IPS-18a (cell line): ENCODE data around the gene HNRNPC.
"Not testable (repeated sequence)": the region's sequence is repeated elsewhere in the genome, so short reads cannot be mapped to it uniquely, and the experiment has no call there.

ENCODE experiments used
- H3K27ac ChIP-seq: one replicate; pipeline ENCODE4 v1.5.1; 2013; ENCODE audit warnings: low read length
- H3K27me3 ChIP-seq: one replicate; pipeline ENCODE4 v1.6.1; 2013; ENCODE audit warnings: mild to moderate bottlenecking, low read length; ENCODE audit not compliant: control insufficient read depth, insufficient read depth
- H3K36me3 ChIP-seq: one replicate; pipeline ENCODE4 v1.6.1; 2013; ENCODE audit warnings: low read depth, low read length; ENCODE audit not compliant: control insufficient read depth
- H3K4me1 ChIP-seq: one replicate; pipeline ENCODE4 v1.6.1; 2013; ENCODE audit warnings: low read depth, low read length; ENCODE audit not compliant: control insufficient read depth
- H3K4me3 ChIP-seq: one replicate; pipeline ENCODE4 v1.5.1; 2013; ENCODE audit warnings: low read length
- H3K9ac ChIP-seq: one replicate; pipeline ENCODE4 v1.6.1; 2013; ENCODE audit warnings: mild to moderate bottlenecking, low read length, moderate library complexity
- H3K9me3 ChIP-seq: one replicate; pipeline ENCODE4 v1.6.1; 2013; ENCODE audit warnings: low read depth, low read length; ENCODE audit not compliant: control insufficient read depth

The HNRNPC gene

DNA sequence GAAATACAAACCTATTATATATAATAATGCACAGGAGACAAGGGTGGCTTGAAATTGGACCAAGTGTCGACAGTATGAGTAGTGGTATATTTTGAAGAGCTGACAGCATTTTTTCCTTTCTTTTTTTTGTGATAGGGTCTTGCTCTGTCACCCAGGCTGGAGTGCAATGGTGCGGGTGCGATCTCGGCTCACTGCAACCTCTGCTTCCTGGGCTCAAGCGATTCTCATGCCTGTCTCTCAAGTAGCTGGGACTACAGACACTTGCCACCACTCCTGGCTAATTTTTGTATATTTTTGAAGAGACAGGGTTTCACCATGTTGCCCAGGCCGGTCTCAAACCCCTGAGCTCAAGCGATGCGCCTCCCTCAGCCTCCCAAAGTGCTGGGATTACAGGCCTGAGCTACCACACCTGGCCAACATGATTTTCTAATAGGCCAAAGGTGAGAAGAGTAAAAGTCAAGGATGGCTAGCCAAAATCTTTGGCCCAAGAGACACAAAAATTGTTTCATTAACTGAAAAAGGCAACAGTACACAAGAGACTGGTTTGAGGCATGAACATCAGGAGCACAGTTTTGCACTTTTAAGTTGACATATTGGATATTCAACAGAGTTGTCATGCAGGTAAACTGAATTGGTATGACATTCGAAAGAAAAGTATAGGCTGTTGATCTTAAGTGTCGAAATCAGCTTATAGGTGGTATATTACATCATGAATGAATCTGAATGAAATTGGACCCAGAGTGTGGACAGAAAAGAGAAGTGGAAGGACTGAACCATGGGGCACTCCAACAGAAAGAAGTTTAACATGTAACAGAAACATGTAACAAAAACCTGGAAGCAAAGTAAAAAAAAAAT, 12.5 kb downstream of the HNRNPC start:
- Histone ChIP-seq H3K36me3 (peaks cover 87% of the 10 kb centered on the region), H3K4me1 (no peaks in the 10 kb centered on the region), H3K27me3 (no peaks in the 10 kb centered on the region), H3K9me3 (no peaks in the 10 kb centered on the region), H3K27ac (no peak overlapping the region), H3K9ac (no peak overlapping the region), H3K4me3 (no peak overlapping the region)

DNA sequence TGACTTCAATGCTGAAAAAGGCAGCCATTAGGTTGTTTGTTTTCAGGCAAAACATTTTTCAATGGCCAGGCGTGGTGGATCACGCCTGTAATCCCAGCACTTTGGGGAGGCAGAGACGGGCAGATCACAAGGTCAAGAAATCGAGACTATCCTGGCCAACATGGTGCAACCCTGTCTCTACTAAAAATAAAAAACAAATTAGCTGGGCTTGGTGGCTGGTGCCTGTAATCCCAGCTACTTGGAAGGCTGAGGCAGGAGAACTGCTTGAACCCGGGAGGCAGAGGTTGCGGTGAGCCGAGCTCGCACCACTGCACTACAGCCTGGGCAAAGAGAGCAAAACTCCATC, 13.2 kb downstream of the HNRNPC start:
- H3K27ac ChIP-seq, H3K4me3 ChIP-seq, H3K9me3 ChIP-seq, H3K27me3 ChIP-seq, H3K9ac ChIP-seq, H3K4me1 ChIP-seq: not testable (repeated sequence)
- peaks cover 87% of the 10 kb centered on the region for H3K36me3 ChIP-seq

DNA sequence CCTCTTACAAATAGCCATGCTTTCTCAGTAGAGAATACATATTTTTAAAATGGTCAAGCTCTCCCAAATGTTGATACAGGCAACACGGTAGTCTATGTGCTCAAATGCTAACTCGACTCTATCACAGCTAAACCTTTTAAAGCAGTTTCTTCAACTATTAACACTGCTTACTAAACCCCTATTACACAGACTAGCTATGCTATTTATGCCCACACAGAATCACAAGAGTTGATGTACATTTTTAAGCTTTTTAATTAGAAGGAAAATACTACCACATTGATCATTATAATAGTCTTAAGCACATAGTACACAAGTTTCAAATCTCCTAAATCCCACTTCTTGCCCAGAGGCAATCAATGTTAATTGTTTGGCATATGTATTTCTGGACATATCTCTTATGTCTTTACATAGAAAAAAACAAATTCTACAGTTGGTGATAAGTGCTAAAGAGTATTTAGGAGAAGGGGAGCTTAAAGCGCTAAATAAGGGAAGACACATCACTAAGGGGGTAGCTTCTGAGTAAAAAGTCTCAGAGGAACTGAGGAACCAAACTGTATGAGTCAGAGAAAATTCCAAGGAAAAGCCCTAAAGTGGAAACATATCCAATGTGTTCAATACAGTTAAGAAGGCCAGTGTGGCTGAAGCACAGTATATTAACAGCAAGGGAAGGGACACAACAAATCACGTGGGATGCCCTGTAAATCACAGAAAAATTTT, 13.7 kb downstream of the HNRNPC start:
- Histone ChIP-seq H3K4me1 (no peaks in the 10 kb centered on the region), H3K9ac (no peak overlapping the region), H3K4me3 (no peak overlapping the region), H3K9me3 (no peaks in the 10 kb centered on the region), H3K36me3 (peaks cover 87% of the 10 kb centered on the region), H3K27me3 (no peaks in the 10 kb centered on the region), H3K27ac (no peak overlapping the region)

DNA sequence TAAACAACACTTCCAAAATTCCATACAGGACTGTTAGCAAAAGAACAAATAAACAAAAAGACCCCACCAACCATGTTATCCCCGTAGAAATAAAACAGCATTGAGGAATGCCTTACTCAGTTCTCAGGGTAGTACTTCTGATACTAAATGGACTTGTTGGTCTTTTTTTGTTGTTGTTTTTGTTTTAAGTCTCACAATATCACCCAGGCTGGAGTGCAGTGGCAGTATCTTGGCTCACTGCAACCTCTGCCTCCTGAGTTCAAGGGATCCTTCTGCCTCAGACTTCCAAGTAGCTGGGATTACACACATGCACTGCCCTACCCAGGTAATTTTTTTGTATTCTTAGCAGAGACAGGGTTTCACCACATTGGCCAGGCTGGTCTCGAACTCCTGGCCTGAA, 17.1 kb downstream of the HNRNPC start:
- H3K4me1 ChIP-seq, result no peaks in the 10 kb centered on the region
- H3K4me3 ChIP-seq, result no peak overlapping the region
- no peak overlapping the region for H3K9ac ChIP-seq
- H3K36me3 ChIP-seq, result peaks cover 91% of the 10 kb centered on the region
- no peak overlapping the region for H3K27ac ChIP-seq
- no peaks in the 10 kb centered on the region for H3K27me3 ChIP-seq
- no peaks in the 10 kb centered on the region for H3K9me3 ChIP-seq

DNA sequence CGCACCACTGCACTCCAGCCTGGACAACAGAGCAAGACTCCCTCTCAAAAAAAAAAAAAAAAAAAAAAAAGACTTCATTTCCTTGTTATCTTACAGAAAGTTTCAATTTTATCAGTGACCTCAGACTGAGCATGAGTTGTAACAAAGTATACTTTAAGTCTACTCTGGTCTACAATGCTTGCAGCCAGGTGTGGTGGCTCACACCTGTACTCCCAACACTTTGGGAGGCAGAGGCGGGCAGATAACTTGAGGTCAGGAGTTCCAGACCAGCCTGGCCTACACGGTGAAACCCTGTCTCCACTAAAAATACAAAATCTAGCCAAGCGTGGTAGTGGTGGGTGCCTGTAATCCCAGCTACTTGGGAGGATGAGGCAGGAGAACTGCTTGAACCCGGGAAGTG, 18.0 kb downstream of the HNRNPC start:
- peaks cover 89% of the 10 kb centered on the region for H3K36me3 ChIP-seq
- no peak overlapping the region for H3K9ac ChIP-seq
- H3K27ac ChIP-seq, result no peak overlapping the region
- no peaks in the 10 kb centered on the region for H3K4me1 ChIP-seq
- no peak overlapping the region for H3K4me3 ChIP-seq
- H3K27me3 ChIP-seq, result no peaks in the 10 kb centered on the region
- H3K9me3 ChIP-seq, result no peaks in the 10 kb centered on the region

DNA sequence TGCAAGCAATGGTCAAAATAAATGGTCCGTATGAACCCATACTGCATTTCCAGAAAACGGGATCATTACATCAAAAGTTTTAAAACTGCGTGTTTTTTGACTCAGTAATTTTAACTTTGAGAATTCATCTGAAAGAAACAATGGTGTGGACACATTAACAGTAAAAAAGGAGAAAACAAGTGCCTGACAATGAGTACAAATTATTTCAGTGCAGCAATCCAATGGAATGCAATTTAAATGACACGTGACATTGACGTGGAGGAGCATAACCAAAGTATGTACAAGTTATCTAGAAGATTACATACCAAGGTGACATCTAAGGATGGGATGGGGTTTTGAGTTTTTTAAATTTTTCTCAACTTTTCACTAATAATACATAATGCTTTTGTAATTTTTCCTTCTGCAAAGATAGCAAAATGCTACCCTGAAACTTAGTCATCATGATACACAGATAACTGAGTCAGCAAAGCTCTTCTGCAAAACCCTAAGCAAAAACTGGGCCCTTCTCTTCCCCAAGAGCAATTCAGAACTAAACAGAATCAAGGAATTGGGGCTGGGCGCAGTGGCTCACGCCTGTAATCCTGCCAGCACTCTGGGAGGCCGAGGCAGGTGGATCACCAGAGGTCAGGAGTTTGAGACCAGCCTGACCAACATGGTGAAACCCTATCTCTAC, 20.4 kb downstream of the HNRNPC start:
- Histone ChIP-seq H3K27me3 (no peaks in the 10 kb centered on the region), H3K9ac (no peak overlapping the region), H3K4me3 (no peak overlapping the region), H3K27ac (no peak overlapping the region), H3K36me3 (peaks cover 85% of the 10 kb centered on the region), H3K4me1 (no peaks in the 10 kb centered on the region), H3K9me3 (no peaks in the 10 kb centered on the region)

DNA sequence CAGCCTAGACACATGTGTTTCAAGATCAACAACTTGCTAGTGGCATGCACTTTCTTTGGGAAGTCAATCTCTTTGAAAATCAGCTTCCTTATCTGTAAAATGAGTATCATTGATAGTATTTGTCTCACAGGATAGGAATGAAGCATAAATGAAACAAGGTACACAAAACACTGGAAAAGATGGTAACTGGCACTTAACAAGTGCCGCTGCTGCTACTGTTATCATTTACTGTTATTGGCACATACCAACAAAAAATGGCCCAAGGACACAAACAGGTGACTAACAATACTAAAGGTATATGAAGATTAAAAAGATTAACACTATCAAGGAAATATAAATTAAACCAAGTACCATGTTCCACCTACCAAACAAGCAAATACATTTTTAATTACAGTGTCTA, 20.9 kb downstream of the HNRNPC start:
- H3K36me3 ChIP-seq, result peaks cover 85% of the 10 kb centered on the region

DNA sequence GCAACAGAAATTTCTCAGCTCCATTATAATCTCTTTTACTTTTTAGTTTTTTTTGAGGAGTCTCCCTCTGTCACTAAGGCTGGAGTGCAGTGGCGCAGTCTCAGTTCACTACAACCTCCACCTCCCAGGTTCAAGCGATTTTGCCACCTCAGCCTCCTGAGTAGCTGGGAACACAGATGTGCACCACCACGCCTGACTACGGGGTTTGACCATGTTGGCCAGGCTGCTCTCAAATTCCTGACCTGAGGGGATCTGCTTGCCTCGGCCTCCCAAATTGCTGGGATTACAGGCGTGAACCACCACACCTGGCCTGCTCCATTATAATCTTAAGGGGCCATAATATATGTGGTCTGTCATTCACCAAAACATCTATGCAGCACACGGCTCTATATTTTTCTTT, 23.4 kb downstream of the HNRNPC start:
- Histone ChIP-seq H3K4me3 (no peak overlapping the region), H3K27ac (no peak overlapping the region), H3K9ac (no peak overlapping the region), H3K27me3 (no peaks in the 10 kb centered on the region), H3K9me3 (no peaks in the 10 kb centered on the region), H3K36me3 (peaks cover 75% of the 10 kb centered on the region), H3K4me1 (no peaks in the 10 kb centered on the region)

More for the DNA sequence above, 20.9 kb downstream of the HNRNPC start:
- Histone ChIP-seq H3K9ac (no peak overlapping the region), H3K4me3 (no peak overlapping the region), H3K27me3 (no peaks in the 10 kb centered on the region), H3K4me1 (no peaks in the 10 kb centered on the region), H3K27ac (no peak overlapping the region), H3K9me3 (no peaks in the 10 kb centered on the region)

DNA sequence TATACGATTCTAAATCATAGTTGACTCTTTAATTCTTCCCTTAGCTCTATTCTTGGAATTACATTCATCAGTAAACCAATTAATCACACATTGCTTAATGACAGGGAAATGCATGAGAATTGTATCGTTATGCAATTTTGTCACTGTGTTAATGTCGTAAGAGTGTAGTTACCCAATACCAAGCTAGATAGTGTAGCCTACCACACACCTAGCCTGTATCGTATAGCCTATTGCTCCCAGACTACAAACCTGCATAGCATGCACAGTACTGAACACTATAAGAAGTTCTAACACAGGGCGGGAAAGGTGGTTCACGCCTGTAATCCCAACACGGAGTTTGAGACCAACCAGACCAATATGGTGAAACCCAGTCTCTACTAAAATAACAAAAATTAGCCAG, 24.7 kb downstream of the HNRNPC start:
- no peaks in the 10 kb centered on the region for H3K4me1 ChIP-seq
- H3K27me3 ChIP-seq, result no peaks in the 10 kb centered on the region
- H3K9me3 ChIP-seq, result no peaks in the 10 kb centered on the region
- no peak overlapping the region for H3K9ac ChIP-seq
- no peak overlapping the region for H3K4me3 ChIP-seq
- no peak overlapping the region for H3K27ac ChIP-seq
- H3K36me3 ChIP-seq, result peaks cover 67% of the 10 kb centered on the region

DNA sequence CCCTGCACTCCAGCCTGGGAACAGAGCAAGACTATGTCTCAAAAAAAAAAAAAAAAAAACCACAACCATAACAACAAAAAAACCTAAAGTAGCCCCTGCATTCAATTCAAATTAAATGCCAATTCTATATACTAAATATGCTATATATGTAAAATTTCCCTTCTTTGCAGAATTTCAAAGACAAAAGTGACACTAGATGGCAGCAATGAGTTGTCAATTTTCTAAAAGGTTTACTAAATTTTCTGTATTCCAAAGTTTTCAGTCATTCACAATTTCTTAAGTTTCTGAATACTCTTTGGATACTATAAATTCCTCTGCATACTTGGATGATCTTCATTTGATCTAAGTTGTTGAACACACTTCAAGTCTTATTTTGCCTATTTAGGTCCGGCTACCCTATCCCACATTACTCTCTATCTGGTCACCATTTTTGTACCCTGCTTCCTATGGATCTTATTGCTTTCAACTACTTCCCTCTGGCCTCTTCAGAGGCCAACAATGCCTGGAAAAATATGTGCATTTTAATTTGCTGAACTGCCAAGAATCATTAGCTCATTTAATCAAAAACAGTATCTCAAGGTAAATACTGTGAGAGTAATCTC, 27.9 kb downstream of the HNRNPC start:
- Histone ChIP-seq H3K4me1 (no peaks in the 10 kb centered on the region), H3K4me3 (no peak overlapping the region), H3K9ac (no peak overlapping the region), H3K27me3 (no peaks in the 10 kb centered on the region), H3K36me3 (peaks cover 65% of the 10 kb centered on the region), H3K27ac (no peak overlapping the region), H3K9me3 (no peaks in the 10 kb centered on the region)

DNA sequence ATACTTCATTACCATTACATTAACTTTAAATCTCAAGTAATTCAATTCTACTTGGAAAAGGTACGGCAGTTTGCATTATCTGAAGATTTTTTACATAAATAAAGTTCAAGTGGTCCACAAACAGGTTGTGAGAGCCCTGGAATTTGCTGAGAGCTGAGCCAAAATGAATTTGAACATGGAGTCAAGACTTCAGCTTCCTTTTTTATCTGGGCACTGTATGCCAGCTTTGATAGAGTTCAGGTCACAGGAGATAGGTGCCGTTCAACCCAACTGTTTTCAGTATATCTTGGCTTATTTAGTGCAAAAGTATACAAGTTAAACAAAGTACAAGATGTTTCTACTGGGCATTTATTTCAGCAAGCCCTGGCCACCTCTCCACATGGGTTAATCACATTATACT, 28.8 kb downstream of the HNRNPC start:
- Histone ChIP-seq H3K4me3 (no peak overlapping the region), H3K9ac (no peak overlapping the region), H3K4me1 (no peaks in the 10 kb centered on the region), H3K36me3 (peaks cover 65% of the 10 kb centered on the region), H3K27ac (no peak overlapping the region), H3K9me3 (no peaks in the 10 kb centered on the region), H3K27me3 (no peaks in the 10 kb centered on the region)
